CD14-positive monocyte (primary cell): Measurements from ENCODE around the gene APOC3. TPM values are rescaled to one million over a fixed set of nuclear protein-coding genes. Genes with fewer than 3 reads are reported as not detected.

Experiments
- DNase-seq, 3 donors: peaks; one replicate each; pipeline ENCODE4 v3.0.0-alpha.2; 2011 to 2022
- H2AFZ ChIP-seq: 2 replicates; pipeline ENCODE4 v1.6.0; 2012; ENCODE audit warnings: mild to moderate bottlenecking, low read depth, low read length, inconsistent platforms; ENCODE audit not compliant: insufficient read depth, poor library complexity, severe bottlenecking
- H3K27ac ChIP-seq, 2 donors: 1 replicate in 1 of 2; 2 replicates in 1 of 2; pipeline ENCODE4 v1.5.1; 2012 to 2013; ENCODE audit warnings: low read length in 2 of 2, control low read depth in 1 of 2, inconsistent platforms in 1 of 2, low read depth in 1 of 2, mild to moderate bottlenecking in 1 of 2
- H3K27me3 ChIP-seq, 2 donors: one replicate each; pipeline versions ENCODE4 v1.6.0 to v1.6.1; 2011 to 2013; ENCODE audit warnings: low read length in 2 of 2; ENCODE audit not compliant: control insufficient read depth in 2 of 2, insufficient read depth in 2 of 2
- H3K36me3 ChIP-seq, 2 donors: replicated peaks in 1 of 2; 1 replicate in 1 of 2; 2 replicates in 1 of 2; pipeline versions ENCODE4 v1.5.1 to v1.6.1; 2012 to 2013; ENCODE audit warnings: low read length in 2 of 2, control low read depth in 1 of 2, inconsistent platforms in 1 of 2, mild to moderate bottlenecking in 1 of 2; ENCODE audit not compliant: insufficient read depth in 2 of 2, control insufficient read depth in 1 of 2
- H3K4me1 ChIP-seq, 2 donors: 1 replicate in 1 of 2; 2 replicates in 1 of 2; pipeline versions ENCODE4 v1.5.1 to v1.6.1; 2012 to 2013; ENCODE audit warnings: low read length in 2 of 2, control low read depth in 1 of 2, inconsistent platforms in 1 of 2, mild to moderate bottlenecking in 1 of 2, moderate library complexity in 1 of 2; ENCODE audit not compliant: insufficient read depth in 2 of 2, control insufficient read depth in 1 of 2
- H3K4me2 ChIP-seq: replicated peaks from 2 replicates; pipeline ENCODE3; 2012; ENCODE audit warnings: low read length, moderate library complexity, mild to moderate bottlenecking; ENCODE audit not compliant: poor library complexity, severe bottlenecking; ENCODE audit errors: extremely low read depth
- H3K4me3 ChIP-seq, 3 experiments: fragments of 200-600 bp in 1 of 3; sonication (generic) in 1 of 3; replicated peaks in 1 of 3; 1 replicate in 2 of 3; 2 replicates in 1 of 3; pipeline ENCODE4 v1.5.1; 2011 to 2013; ENCODE audit warnings: low read length in 3 of 3, mild to moderate bottlenecking in 3 of 3, control low read depth in 2 of 3, low read depth in 2 of 3, inconsistent platforms in 1 of 3, moderate library complexity in 1 of 3
- H3K79me2 ChIP-seq: 2 replicates; pipeline ENCODE4 v1.6.0; 2012; ENCODE audit warnings: mild to moderate bottlenecking, control low read depth, inconsistent platforms, low read length, moderate library complexity; ENCODE audit not compliant: insufficient read depth
- H3K9ac ChIP-seq: 2 replicates; pipeline ENCODE4 v1.6.0; 2017; ENCODE audit warnings: low read length, mild to moderate bottlenecking; ENCODE audit not compliant: insufficient read depth, poor library complexity, severe bottlenecking
- H3K9me3 ChIP-seq, 2 donors: replicated peaks in 1 of 2; 1 replicate in 1 of 2; 2 replicates in 1 of 2; pipeline versions ENCODE4 v1.5.1 to v1.6.1; 2012 to 2013; ENCODE audit warnings: low read length in 2 of 2, control low read depth in 1 of 2; ENCODE audit not compliant: control insufficient read depth in 1 of 2, insufficient read depth in 1 of 2
- H4K20me1 ChIP-seq: 2 replicates; pipeline ENCODE4 v1.6.0; 2012; ENCODE audit warnings: mild to moderate bottlenecking, low read length, control low read depth, moderate library complexity; ENCODE audit not compliant: insufficient read depth
- H3K27ac Mint-ChIP-seq, 7 donors: one replicate each; pipeline ENCODE4 v1.8.0; 2020; ENCODE audit warnings: mild to moderate bottlenecking in 7 of 7, mixed read lengths in 7 of 7, moderate library complexity in 6 of 7, inconsistent platforms in 2 of 7
- H3K27me3 Mint-ChIP-seq, 3 donors: one replicate each; pipeline ENCODE4 v1.8.0; 2021 to 2022; ENCODE audit warnings: low read depth in 3 of 3, mild to moderate bottlenecking in 3 of 3, mixed read lengths in 3 of 3, moderate library complexity in 3 of 3, inconsistent platforms in 1 of 3
- H3K36me3 Mint-ChIP-seq, 2 donors: one replicate each; pipeline ENCODE4 v1.8.0; 2020; ENCODE audit warnings: mixed read lengths in 2 of 2, inconsistent platforms in 1 of 2, mild to moderate bottlenecking in 1 of 2
- H3K4me1 Mint-ChIP-seq: one replicate; pipeline ENCODE4 v1.8.0; 2020; ENCODE audit warnings: mild to moderate bottlenecking, mixed read lengths
- H3K4me3 Mint-ChIP-seq, 2 donors: one replicate each; pipeline ENCODE4 v1.8.0; 2020; ENCODE audit warnings: mild to moderate bottlenecking in 2 of 2, mixed read lengths in 2 of 2, moderate library complexity in 1 of 2
- H3K9me3 Mint-ChIP-seq, 7 donors: one replicate each; pipeline ENCODE4 v1.8.0; 2020 to 2022; ENCODE audit warnings: mixed read lengths in 7 of 7, mild to moderate bottlenecking in 6 of 7, moderate library complexity in 6 of 7, inconsistent platforms in 2 of 7
- CTCF ChIP-seq: fragments of 200-600 bp; IDR thresholded peaks from one replicate; pipeline ENCODE4 v1.8.0; 2022; ENCODE audit warnings: antibody characterized with exemption, mild to moderate bottlenecking
- WGBS: methylation state at CpG from one replicate; pipeline ENCODE4 v1.1.5; 2013; ENCODE audit warnings: missing lambda C conversion rate; ENCODE audit not compliant: insufficient coverage; 5-methylcytosine and 5-hydroxymethylcytosine counted together
- intact Hi-C, 2 donors: fragments of 100-400 bp; cut with micrococcal nuclease; formaldehyde crosslinking; loops; one replicate each; pipeline versions ENCODE4 v1.15.0 to v1.15.1; 2023
- polyA plus RNA-seq, 3 donors: library from polyadenylated mRNA; depleted of rRNA in 1 of 3; unstranded in 2 of 3; stranded (reverse) in 1 of 3; fragments of 300-500 nt in 2 of 3; fragments of >200 nt in 1 of 3; fragmentation: Illumina TruSeq in 2 of 3; gene quantifications; 1 replicate in 2 of 3; 2 replicates in 1 of 3; pipeline ENCODE4 v1.2.3, GENCODE V29; 2012 to 2021

APOC3 gene
- polyA plus RNA-seq, 3 donors: not detected

GRCh38 chr11:116808262-116809175, 21.2 kb upstream of the APOC3 start:
- Histone ChIP-seq H3K4me2 (no peak overlapping the region), H3K27ac (no peak overlapping the region), H3K36me3 (no peaks in the 10 kb centered on the region), H3K79me2 (no peaks in the 10 kb centered on the region), H3K27me3 (no peaks in the 10 kb centered on the region), H3K4me1 (no peaks in the 10 kb centered on the region), H3K4me3 (no peak overlapping the region), H3K9me3 (no peaks in the 10 kb centered on the region), H2AFZ (no peak overlapping the region), H3K9ac (no peak overlapping the region), H4K20me1 (no peaks in the 10 kb centered on the region)
- no peaks in the 10 kb centered on the region for H3K4me1 Mint-ChIP-seq
- TF ChIP-seq CTCF: no peak
- intact Hi-C loops: no loop called here
- no peak overlapping the region for H3K27ac Mint-ChIP-seq
- peaks cover 0 to 4% (median 0%) of the 10 kb centered on the region in 7 donors for H3K9me3 Mint-ChIP-seq
- no peak overlapping the region for H3K4me3 Mint-ChIP-seq
- peaks cover 3 to 8% (median 3%) of the 10 kb centered on the region in 3 donors for H3K27me3 Mint-ChIP-seq
- WGBS: 91% methylated on average over 10 of the region's 14 CpGs
- no peaks in the 10 kb centered on the region for H3K36me3 Mint-ChIP-seq
- DNase-seq: no peak

- H3K9ac ChIP-seq: no peak overlapping the region
- Mint-ChIP-seq H3K36me3 (no peaks in the 10 kb centered on the region), H3K27me3 (peaks cover 2 to 8% (median 3%) of the 10 kb centered on the region in 3 donors), H3K9me3 (peaks cover 0 to 4% (median 0%) of the 10 kb centered on the region in 7 donors), H3K27ac (no peak overlapping the region), H3K4me3 (no peak overlapping the region), H3K4me1 (peaks cover 13% of the 10 kb centered on the region)
- no peak for DNase-seq
- H3K4me3 ChIP-seq: no peak overlapping the region
- intact Hi-C loops: no loop called here
- H3K9me3 ChIP-seq: no peaks in the 10 kb centered on the region
- no peak for TF ChIP-seq CTCF
- WGBS: no CpG with 5 or more reads among the region's 3 CpGs
- H3K36me3 ChIP-seq: no peaks in the 10 kb centered on the region
- no peaks in the 10 kb centered on the region for H3K79me2 ChIP-seq
- no peak overlapping the region for H3K4me2 ChIP-seq
- H3K27ac ChIP-seq: no peak overlapping the region
- H2AFZ ChIP-seq: no peak overlapping the region
- no peaks in the 10 kb centered on the region for H4K20me1 ChIP-seq
- no peaks in the 10 kb centered on the region for H3K27me3 ChIP-seq
- no peaks in the 10 kb centered on the region for H3K4me1 ChIP-seq
Observed at GRCh38 chr11:116811194-116811593, 18.5 kb upstream of the APOC3 start.
